NCI-H2081 (cell line): ENCODE results near the gene HIP1.
"Not testable (repeated sequence)": the region's sequence is repeated elsewhere in the genome, so short reads cannot be mapped to it uniquely, and the experiment has no call there.

Source experiments
- DNase-seq, 2 experiments: peaks; one replicate each; lab custom pipeline; 2025; lab: John Stamatoyannopoulos, UW

HIP1 gene

DNA sequence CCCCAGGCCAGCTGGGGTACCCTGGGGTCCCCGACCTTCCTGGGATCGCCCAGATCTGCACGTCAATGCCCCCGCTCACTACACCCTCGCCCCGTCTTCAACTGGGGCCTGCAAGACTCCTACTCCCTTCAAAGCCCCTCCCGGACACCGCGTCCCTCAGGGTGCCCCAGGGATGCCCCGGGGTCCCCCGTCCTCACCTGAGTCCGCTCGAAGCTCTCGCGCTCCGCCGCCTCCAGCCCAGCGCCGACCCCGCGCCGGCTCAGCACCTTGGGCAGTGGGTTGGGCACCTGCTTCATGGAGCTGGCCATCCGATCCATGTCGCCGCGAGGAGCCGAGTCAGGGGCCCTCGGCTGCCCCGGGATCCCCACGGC is at the start of gene HIP1:
HIP1 (minus strand) TSS at position 338 of the 371 bp plus-strand sequence; CDS start at position 317, 21 bp downstream.
- DNase-seq: no peak

- not testable (repeated sequence) for DNase-seq
Measured at GRCh38 chr7:75788154-75788847, 49.6 kb upstream of the HIP1 start.

GRCh38 chr7:75783058-75783457 is 44.3 kb upstream of the HIP1 start:
- not testable (repeated sequence) for DNase-seq

- not testable (repeated sequence) for DNase-seq
Measured at GRCh38 chr7:75780647-75781273, 42.0 kb upstream of the HIP1 start.

DNA sequence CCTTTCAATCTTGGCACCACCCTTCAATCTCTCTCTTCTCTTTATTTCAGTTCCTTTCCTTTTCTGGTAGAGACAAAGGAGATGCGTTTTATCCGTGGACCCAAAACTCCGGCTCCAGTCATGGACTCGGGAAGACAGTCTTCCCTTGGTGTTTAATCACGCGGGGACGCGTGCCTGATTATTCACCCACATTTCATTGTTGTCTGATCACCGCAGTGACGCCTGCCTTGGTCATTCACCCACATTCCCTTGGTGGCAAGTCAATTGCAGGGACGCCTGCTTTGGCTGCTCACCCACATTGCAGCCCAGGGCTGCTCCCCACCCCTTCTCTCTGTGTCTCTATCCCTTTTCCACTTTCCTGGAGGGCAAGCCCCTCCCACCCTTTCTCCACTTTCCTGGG is 40.8 kb upstream of the HIP1 start:
- not testable (repeated sequence) for DNase-seq

GRCh38 chr7:75779035-75779434 is 40.3 kb upstream of the HIP1 start:
- DNase-seq: not testable (repeated sequence)

- no peak for DNase-seq
Measured at GRCh38 chr7:75776295-75776971, 37.7 kb upstream of the HIP1 start.

- not testable (repeated sequence) for DNase-seq
Measured at GRCh38 chr7:75773958-75774357, 35.2 kb upstream of the HIP1 start.

DNA sequence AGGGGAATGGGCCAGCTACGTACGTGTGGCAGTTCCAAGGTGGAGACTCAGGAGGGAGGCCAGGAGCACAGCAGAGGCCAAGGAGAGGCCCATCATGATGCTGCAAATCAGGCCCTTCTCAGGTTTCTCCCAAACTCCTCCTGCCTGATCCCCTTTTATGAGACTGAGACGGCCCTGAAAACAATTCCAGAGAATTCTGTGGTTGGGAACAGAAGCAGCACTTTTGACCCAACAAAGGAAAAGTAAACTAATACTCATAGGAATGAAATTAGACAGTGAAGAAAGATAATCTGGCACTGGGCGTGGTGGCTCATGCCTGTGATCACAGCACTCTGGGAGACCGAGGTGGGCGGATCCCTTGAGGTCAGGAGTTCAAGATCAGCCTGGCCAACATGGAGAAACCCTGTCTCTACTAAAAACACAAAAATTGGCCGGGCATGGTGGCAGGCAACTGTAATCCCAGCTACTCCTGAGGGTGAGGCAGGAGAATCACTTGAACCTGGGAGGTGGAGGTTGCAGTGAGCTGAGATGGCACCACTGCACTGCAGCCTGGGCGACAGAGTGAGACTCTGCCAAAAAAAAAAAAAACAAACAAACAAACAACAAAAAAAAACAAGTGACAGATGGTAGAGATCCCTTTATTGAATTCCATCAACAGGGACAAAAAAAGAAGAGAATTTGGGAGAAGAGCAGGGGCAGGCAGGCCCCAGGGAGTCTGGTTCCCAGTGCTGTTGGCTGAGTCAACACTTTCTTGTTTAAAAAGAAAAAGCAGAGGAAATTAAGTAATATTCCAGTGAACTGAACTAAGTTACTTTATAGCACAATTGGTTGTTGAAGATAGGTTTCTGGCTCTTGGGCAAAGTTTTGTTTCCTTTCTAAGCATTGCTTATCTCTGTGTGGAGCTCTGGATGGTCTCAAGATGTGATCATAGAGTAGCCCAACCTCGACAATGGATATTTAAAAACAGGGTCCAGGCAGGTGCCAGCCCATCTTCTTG is 33.6 kb upstream of the HIP1 start, which contains the start of gene CCL26:
CCL26 (minus strand) TSS at position 131 of the 997 bp plus-strand sequence; CDS start at position 96, 35 bp downstream.
- no peak for DNase-seq

- DNase-seq: no peak
Measured at GRCh38 chr7:75771224-75771623, 32.5 kb upstream of the HIP1 start.

- peak; percentile 61 to 66 for DNase-seq
Measured at GRCh38 chr7:75762350-75762917, 23.7 kb upstream of the HIP1 start.

- DNase-seq: not testable (repeated sequence)
Measured at GRCh38 chr7:75761801-75762200, 23.1 kb upstream of the HIP1 start.

GRCh38 chr7:75758491-75758890 is 19.8 kb upstream of the HIP1 start:
- no peak for DNase-seq

DNA sequence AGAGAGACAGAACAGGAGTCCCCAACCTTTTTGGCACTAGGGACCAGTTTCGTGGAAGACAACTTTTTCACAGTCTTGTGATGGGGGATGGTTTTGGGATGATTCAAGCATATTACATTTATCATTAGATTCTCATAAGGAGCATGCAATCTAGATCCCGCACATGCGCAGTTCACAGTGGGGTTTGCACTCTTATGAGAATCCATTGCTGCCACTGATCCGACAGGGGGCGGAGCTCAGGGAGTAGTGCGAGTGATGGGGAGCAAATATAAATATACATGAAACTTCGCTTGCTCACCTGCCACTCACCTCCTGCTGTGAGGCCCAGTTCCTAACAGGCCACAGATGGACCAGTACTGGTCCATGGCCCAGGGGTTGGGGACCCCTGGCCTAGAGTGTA is 19.1 kb upstream of the HIP1 start:
- DNase-seq: no peak

DNA sequence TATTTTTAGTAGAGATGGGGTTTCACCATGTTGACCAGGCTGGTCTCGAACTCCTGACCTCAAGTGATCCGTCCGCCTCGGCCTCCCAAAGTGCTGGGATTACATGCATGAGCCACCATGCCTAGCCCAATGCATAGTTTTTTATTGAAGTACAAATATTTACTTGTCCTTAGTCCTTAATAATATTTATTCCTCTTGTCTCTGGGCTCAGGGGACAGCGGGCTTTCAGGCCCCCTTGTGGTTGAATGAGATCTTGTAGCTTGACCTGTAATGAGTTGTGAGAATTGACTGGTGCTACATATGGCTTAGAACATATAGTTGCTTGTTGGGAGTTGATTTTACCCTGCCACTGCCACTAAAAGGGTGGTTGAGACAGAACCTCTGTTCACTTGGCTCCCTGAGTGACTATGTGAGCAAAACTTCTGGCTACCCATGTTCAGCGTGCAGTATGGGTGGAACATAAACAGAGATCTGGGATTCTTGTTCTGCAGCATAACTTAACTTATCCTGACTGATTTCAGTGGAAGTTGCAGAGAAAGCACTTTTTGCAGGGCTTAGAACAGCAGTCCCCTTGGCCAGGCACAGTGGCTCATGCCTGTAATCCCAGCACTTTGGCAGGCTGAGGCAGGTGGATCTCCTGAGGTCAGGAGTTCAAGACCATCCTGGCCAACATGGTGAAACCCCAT is 18.4 kb upstream of the HIP1 start:
- DNase-seq: peak; percentile 15 to 29

- no peak for DNase-seq
Measured at GRCh38 chr7:75756206-75756990, 17.7 kb upstream of the HIP1 start.

DNA sequence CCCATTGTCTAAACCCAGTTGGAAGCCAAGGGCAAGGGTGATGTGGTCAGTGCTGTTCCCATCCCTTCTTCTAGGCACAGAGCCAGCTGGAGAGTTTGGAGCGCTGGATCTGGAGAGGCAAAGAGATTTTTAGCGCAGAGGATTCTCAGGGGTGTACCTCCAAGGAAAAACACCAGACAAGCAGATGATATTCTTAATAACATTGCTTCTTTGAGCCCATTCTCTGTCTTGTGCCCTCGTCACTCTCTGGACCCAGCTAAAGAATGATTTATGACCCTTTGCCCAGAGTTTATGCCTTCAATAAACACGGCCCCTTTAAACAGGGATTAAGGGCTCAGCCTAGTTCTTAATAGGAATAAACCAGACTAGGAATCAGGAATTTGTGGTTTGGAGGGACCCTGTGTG is 4.7 kb upstream of the HIP1 start:
- no peak for DNase-seq

DNA sequence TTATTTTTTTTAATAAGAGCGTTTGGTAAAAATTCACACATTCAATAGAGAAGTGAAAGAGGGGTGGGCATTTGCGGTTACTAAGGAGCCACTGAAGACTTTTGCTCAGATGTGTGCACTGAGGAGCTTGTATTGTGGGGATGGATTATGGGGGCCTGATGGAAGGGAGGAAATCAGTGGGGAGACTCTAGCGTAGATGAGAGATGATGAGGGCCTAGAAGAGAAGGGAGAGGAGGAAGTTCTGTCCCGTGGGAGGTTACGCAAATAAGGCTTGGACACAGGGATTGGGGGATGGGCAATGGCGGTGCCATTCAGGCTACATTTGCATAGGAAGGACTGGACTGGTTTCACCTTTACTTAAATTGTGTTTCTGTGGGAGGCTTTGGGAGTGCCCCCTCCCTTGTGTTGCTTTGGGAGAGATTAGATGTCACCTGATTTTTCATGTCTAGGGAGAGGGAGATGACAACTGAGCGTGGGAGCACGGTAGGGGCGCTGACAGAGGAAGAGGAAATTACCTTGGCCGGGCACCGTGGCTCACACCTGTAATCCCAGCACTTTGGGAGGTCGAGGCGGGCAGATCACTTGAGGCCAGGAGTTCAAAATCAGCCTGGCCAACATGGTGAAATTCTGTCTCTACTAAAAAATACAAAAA is 2.2 kb upstream of the HIP1 start:
- no peak for DNase-seq
